Psoas muscle (tissue), 8 donors: ENCODE measurements around the gene WNT5B. TPM values are rescaled to one million over a fixed set of nuclear protein-coding genes. Genes with fewer than 3 reads are reported as not detected.

Source experiments
- ATAC-seq, 4 donors: fragments of 200-7000 bp; cut with Tn5 transposase; one replicate each; pipeline ENCODE4 v1.9.1; 2020; ENCODE audit warnings: moderate library complexity in 3 of 4, mild to moderate bottlenecking in 2 of 4
- DNase-seq, 2 donors: peaks; one replicate each; pipeline ENCODE4 v3.0.0-alpha.2; 2020
- H3K27ac ChIP-seq: fragments of 200-600 bp; one replicate; pipeline ENCODE4 v1.8.0; 2022
- H3K27me3 ChIP-seq, 3 donors: fragments of 200-600 bp in 1 of 3; one replicate each; pipeline versions ENCODE4 v1.6.1 to v1.8.0; 2013 to 2022; ENCODE audit warnings: low read length in 2 of 3, mild to moderate bottlenecking in 2 of 3, moderate library complexity in 1 of 3; ENCODE audit not compliant: insufficient read depth in 3 of 3
- H3K36me3 ChIP-seq, 2 donors: fragments of 200-600 bp in 1 of 2; one replicate each; pipeline versions ENCODE4 v1.6.1 to v1.8.0; 2013 to 2022; ENCODE audit warnings: low read depth in 1 of 2, mild to moderate bottlenecking in 1 of 2, moderate library complexity in 1 of 2; ENCODE audit not compliant: insufficient read depth in 1 of 2
- H3K4me1 ChIP-seq: fragments of 200-600 bp; one replicate; pipeline ENCODE4 v1.8.0; 2022
- H3K4me3 ChIP-seq: fragments of 200-600 bp; one replicate; pipeline ENCODE4 v1.8.0; 2022; ENCODE audit warnings: mild to moderate bottlenecking
- H3K9me3 ChIP-seq: fragments of 200-600 bp; one replicate; pipeline ENCODE4 v1.8.0; 2022
- WGBS, 3 donors: extraction: QIAGEN DNeasy Blood & Tissue Kit; methylation state at CpG; one replicate each; pipeline versions ENCODE4 v1.1.6 to v1.1.7; 2013; 5-methylcytosine and 5-hydroxymethylcytosine counted together
- intact Hi-C, 2 donors: fragments of 100-400 bp; cut with DNase I; formaldehyde crosslinking; loops; one replicate each; pipeline versions ENCODE4 v1.11.0 to v1.14.2; 2022
- polyA plus RNA-seq, 3 donors: library from polyadenylated mRNA; stranded (reverse); fragments of 200-250 nt; gene quantifications; one replicate each; pipeline ENCODE4 v1.2.3, GENCODE V29; 2013
- total RNA-seq, 4 donors: library from RNA; stranded (reverse); fragmentation: NEBNext Ultra II Directional in 2 of 4; extraction: Animal tissue kit (Norgen Biotek cat#: 25700) in 2 of 4; gene quantifications; one replicate each; pipeline versions ENCODE4 v1.2.1 to v1.2.4, GENCODE V29; 2021 to 2023
- TF ChIP-seq, protein P1 (sequence below): fragments of 200-600 bp; IDR thresholded peaks from one replicate; pipeline ENCODE4 v1.8.0; 2022; ENCODE audit warnings: antibody characterized with exemption
- donor health status: healthy with polysubstance abuse.
- donor health status: DM: no; HTN: no; CAD: no; lungs with moderate emphysema.
- donor health status: Bipolar disorder and iron deficiency.
- donor health status: healthy.
- donor health status: DM: yes; HTN: yes; CAD: no.
- donor health status: DM: no; HTN: no; CAD: no.
- donor health status: DM: no; HTN: no; CAD: no.
- donor health status: DM: yes; HTN: yes; CAD: no.

WNT5B gene
- total and polyA plus RNA-seq, 7 donors = 0.43 to 4.8 (median 0.80) TPM

DNA sequence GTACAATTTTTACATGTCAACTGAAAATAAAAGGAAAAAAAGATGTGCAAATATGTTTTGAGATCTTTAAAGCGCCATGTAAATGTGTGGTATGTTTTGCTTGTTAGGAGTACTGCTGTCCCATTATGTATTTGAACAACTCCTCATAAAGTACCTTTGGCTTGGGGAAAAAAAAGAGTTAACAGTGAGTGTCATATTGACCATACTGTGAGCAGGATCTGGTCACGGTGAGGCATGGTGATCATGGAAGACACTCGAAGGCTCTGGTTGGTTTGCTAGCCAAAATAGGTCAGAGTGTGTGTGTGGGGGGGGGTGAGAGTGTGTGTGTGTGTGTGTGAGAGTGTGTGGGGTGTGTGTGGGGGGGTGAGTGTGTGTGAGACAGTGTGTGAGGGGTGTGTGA, 24.6 kb upstream of the WNT5B start:
- H3K36me3 ChIP-seq = no peaks in the 10 kb centered on the region
- 59 to 68% (median 63%) methylated on average over 3 of the region's 3 CpGs for WGBS, 3 donors
- peaks cover 10% of the 10 kb centered on the region for H3K4me1 ChIP-seq
- intact Hi-C loops = no loop called here
- no peaks in the 10 kb centered on the region for H3K9me3 ChIP-seq
- H3K27ac ChIP-seq = no peak overlapping the region
- ATAC-seq (no peak), DNase-seq (no peak)
- no peaks in the 10 kb centered on the region for H3K27me3 ChIP-seq
- TF ChIP-seq, protein P1, sequence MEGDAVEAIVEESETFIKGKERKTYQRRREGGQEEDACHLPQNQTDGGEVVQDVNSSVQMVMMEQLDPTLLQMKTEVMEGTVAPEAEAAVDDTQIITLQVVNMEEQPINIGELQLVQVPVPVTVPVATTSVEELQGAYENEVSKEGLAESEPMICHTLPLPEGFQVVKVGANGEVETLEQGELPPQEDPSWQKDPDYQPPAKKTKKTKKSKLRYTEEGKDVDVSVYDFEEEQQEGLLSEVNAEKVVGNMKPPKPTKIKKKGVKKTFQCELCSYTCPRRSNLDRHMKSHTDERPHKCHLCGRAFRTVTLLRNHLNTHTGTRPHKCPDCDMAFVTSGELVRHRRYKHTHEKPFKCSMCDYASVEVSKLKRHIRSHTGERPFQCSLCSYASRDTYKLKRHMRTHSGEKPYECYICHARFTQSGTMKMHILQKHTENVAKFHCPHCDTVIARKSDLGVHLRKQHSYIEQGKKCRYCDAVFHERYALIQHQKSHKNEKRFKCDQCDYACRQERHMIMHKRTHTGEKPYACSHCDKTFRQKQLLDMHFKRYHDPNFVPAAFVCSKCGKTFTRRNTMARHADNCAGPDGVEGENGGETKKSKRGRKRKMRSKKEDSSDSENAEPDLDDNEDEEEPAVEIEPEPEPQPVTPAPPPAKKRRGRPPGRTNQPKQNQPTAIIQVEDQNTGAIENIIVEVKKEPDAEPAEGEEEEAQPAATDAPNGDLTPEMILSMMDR = no peak
- no peak overlapping the region for H3K4me3 ChIP-seq

DNA sequence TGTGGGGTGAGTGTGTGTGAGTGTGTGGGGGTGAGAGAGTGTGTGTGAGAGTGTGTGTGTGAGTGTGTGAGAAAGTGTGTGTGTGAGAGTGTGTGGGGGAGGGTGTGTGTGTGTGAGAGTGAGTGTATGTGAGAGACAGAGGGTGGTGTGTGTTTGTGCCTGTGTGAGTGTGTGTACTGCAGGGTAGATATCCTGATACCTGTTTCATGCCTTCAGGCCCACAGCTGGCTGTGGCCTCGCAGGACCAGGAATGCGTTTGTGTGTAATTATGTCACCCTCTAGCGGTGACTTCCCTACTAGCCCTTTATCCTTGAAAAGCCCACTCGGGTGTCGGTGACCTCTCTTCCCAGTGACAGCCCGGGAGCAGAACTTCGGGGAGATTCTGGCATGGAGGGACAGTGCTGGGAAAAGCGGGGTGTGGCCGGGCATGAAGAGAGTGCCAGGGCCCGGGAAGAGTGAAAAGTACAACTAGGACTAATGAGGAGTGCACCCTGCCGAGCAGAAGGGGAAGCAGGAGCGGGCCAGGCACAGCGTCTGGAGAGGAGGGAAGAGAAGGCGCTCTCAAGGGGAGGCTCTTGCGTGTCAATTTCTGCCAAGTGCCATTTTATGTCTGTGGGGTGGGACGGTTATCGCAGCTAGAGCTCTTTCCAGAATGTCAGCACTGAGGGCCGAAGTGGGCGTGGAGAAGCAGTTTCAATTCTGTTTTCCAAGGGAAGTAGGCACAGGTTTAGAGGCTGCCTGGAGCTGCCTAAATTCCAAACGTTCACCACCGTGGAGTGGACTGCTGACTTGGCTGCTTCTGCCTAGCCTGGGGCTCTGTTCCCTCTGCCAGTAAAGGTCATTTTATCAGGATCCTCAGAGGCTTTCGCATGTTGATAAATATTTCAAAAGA, 23.7 kb upstream of the WNT5B start:
- no peaks in the 10 kb centered on the region for H3K36me3 ChIP-seq
- TF ChIP-seq, protein P1 = peak; percentile 71
- H3K9me3 ChIP-seq = no peaks in the 10 kb centered on the region
- peak overlapping the region; percentile 68 for H3K4me3 ChIP-seq
- intact Hi-C loops = no loop called here
- peak; percentile 57 to 72 for DNase-seq
- peak overlapping the region; percentile 84 for H3K27ac ChIP-seq
- no peaks in the 10 kb centered on the region for H3K27me3 ChIP-seq
- whole genome bisulfite sequencing, 3 donors = 0 to 1% (median 1%) methylated on average over 22 of the region's 22 CpGs
- peaks cover 10% of the 10 kb centered on the region for H3K4me1 ChIP-seq
- peak; percentile 85 to 93 (median 87) for ATAC-seq

DNA sequence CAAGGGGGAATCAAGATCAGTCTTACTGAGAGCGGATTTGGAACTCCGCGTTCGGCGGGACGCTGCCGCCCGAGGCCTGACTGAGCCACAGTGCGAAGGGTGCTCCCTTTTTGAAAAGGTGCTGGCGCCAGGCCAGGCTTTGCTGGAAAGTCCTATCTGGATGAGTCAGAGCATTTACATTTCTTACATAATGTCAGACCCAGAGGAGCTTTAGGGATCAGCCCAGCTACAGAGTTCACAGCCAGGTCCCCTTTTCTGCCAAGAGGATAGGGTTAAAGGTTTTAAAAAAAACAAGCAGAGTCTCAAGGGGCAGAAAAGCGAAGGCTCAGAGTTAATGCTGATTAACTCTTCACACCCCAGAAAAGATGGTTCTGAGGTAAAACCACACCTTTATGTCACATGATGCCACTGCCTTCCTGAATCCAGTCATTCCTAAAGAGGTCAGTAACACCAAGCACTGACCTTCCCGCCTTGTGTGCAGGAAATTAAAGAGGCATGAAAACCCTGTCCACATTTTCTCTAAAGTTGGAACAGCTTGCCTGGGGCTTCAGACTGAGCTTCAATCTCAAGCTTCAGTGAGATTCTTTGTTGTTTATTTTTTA, 22.9 kb upstream of the WNT5B start:
- no peaks in the 10 kb centered on the region for H3K27me3 ChIP-seq
- H3K4me3 ChIP-seq = peak overlapping the region; percentile 68
- H3K9me3 ChIP-seq = no peaks in the 10 kb centered on the region
- DNase-seq = peak; percentile 89 to 93
- ATAC-seq = peak; percentile 73 to 86 (median 82)
- TF ChIP-seq, protein P1 = no peak
- no peaks in the 10 kb centered on the region for H3K36me3 ChIP-seq
- peak overlapping the region; percentile 84 for H3K27ac ChIP-seq
- WGBS, 3 donors = 3 to 6% (median 3%) methylated on average over 12 of the region's 12 CpGs
- intact Hi-C loops = no loop called here
- H3K4me1 ChIP-seq = peaks cover 10% of the 10 kb centered on the region

DNA sequence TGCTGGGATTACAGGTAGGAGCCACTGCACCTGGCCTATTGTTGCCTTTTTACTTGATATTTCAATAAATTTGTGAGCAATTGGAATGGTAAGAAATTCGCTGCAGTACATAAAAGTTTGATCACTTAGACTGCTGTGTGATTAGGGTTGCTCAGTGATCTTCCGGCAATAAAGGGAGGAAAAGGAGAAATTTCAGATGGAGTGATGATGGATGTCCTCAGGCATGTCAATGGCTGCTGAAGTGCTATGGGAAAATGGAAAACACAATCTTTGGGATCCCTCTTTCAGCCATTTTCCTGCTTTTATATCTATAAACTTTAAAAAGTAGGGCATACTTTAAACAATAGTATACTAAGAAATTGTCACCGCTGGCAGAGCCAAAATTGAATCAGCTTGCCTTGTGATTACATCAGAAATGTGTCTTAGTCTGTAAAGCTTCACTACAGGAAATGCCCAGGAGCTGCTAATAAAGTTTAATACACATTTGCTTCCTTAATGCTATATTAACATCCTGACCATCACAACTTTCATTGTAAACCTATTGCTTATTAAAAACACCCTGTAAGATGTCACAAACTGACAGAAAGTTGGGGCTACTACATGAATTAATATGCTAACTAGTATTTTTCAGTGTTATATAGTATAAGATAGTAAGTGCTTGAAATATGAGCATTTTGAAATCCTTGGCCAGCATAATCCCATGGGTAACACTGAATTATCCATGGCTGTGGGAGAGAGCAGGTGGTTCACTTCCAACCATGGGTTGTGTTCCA, 20.9 kb upstream of the WNT5B start:
- intact Hi-C loops = no loop called here
- no peak overlapping the region for H3K27ac ChIP-seq
- H3K4me1 ChIP-seq = peaks cover 10% of the 10 kb centered on the region
- no peak overlapping the region for H3K4me3 ChIP-seq
- TF ChIP-seq, protein P1 = no peak
- WGBS, 3 donors = 81 to 93% (median 89%) methylated on average over 3 of the region's 3 CpGs
- no peaks in the 10 kb centered on the region for H3K27me3 ChIP-seq
- DNase-seq (no peak), ATAC-seq (no peak)
- H3K36me3 ChIP-seq = no peaks in the 10 kb centered on the region
- H3K9me3 ChIP-seq = no peaks in the 10 kb centered on the region
